Measurements from ENCODE around the gene IGF2BP3.

GRCh38 chr7:23378996-23379395 is 91.3 kb downstream of the IGF2BP3 start:
- TF ChIP-seq CTCF (IDR thresholded peaks at IDR 0.05), result no peak
- TF ChIP-seq EZH2phosphoT487 (IDR thresholded peaks at IDR 0.05), result no peak

Measured in neural progenitor cell (in vitro differentiated cells).